HepG2 (cell line): ENCODE data around the gene TBC1D16. TPM values are rescaled to one million over a fixed set of nuclear protein-coding genes. Genes with fewer than 3 reads are reported as not detected.
A peak's percentile ranks its signal among the peaks of the same experiment; 100 is the strongest.

Experiments used
- BCL6 ChIP-seq: IDR thresholded peaks from 2 replicates; pipeline ENCODE4 v1.6.1; 2016; ENCODE audit warnings: missing genetic modification reagents, missing compliant biosample characterization
- ETS1 ChIP-seq: sonication (generic); formaldehyde crosslinking; IDR thresholded peaks from 2 replicates; pipeline ENCODE4 v1.4.0; 2020; ENCODE audit warnings: missing genetic modification reagents
- GATAD2A ChIP-seq: IDR thresholded peaks from 2 replicates; pipeline ENCODE4 v1.6.1; 2016
- HOXA3 ChIP-seq: sonication (generic); formaldehyde crosslinking; IDR thresholded peaks from 2 replicates; pipeline ENCODE4 v1.5.0; 2020; ENCODE audit warnings: missing genetic modification reagents
- KDM5A ChIP-seq: fragments of 200-600 bp; sonication (generic); IDR thresholded peaks from 2 replicates; pipeline ENCODE4 v1.7.0; 2018; ENCODE audit warnings: antibody characterized with exemption, mild to moderate bottlenecking, low read length, borderline replicate concordance
- NCOA5 ChIP-seq: sonication (generic); formaldehyde crosslinking; IDR thresholded peaks from 2 replicates; pipeline ENCODE4 v1.4.0; 2020; ENCODE audit warnings: missing genetic modification reagents
- NR2F1 ChIP-seq, 2 experiments: fragments of 450-650 bp in 1 of 2; formaldehyde crosslinking in 1 of 2; IDR thresholded peaks; 2 replicates each; pipeline versions ENCODE4 v1.5.0 to v1.6.1; 2016 to 2020; ENCODE audit warnings: mild to moderate bottlenecking in 1 of 2, missing compliant biosample characterization in 1 of 2, missing genetic modification reagents in 1 of 2, moderate library complexity in 1 of 2
- PRMT3 ChIP-seq: sonication (generic); formaldehyde crosslinking; IDR thresholded peaks from 2 replicates; pipeline ENCODE4 v1.8.1; 2022; ENCODE audit warnings: low read depth, mild to moderate bottlenecking, moderate library complexity, missing genetic modification reagents, borderline replicate concordance
- SIX1 ChIP-seq: sonication (generic); formaldehyde crosslinking; IDR thresholded peaks from 2 replicates; pipeline ENCODE4 v1.4.0; 2020; ENCODE audit warnings: missing genetic modification reagents, borderline replicate concordance
- SP1 ChIP-seq, 2 experiments: fragments of 450-650 bp in 1 of 2; sonication (generic) in 1 of 2; formaldehyde crosslinking in 1 of 2; IDR thresholded peaks; 2 replicates each; pipeline versions ENCODE4 v1.4.0 to v1.6.1; 2016 to 2020; ENCODE audit warnings: missing genetic modification reagents in 1 of 2
- TBX2 ChIP-seq: sonication (generic); formaldehyde crosslinking; IDR thresholded peaks from 2 replicates; pipeline ENCODE4 v1.5.0; 2020; ENCODE audit warnings: missing genetic modification reagents, mild to moderate bottlenecking, borderline replicate concordance
- TEAD3 ChIP-seq: optimal IDR thresholded peaks from 2 replicates; pipeline ENCODE3; 2016; ENCODE audit warnings: borderline replicate concordance
- TRIM24 ChIP-seq: sonication (generic); formaldehyde crosslinking; IDR thresholded peaks from 2 replicates; pipeline ENCODE4 v1.8.0; 2022; ENCODE audit warnings: mild to moderate bottlenecking, missing genetic modification reagents
- ZGPAT ChIP-seq: IDR thresholded peaks from 2 replicates; pipeline ENCODE4 v1.6.1; 2016; ENCODE audit warnings: mild to moderate bottlenecking
- ZMYM4 ChIP-seq: sonication (generic); formaldehyde crosslinking; IDR thresholded peaks from 2 replicates; pipeline ENCODE4 v1.8.1; 2023; ENCODE audit warnings: mild to moderate bottlenecking, missing genetic modification reagents
- ZNF280B ChIP-seq: sonication (generic); formaldehyde crosslinking; IDR thresholded peaks from 2 replicates; pipeline ENCODE4 v1.5.0; 2020; ENCODE audit warnings: missing genetic modification reagents, mild to moderate bottlenecking, borderline replicate concordance
- ZNF501 ChIP-seq: sonication (generic); formaldehyde crosslinking; IDR thresholded peaks from 2 replicates; pipeline ENCODE4 v1.5.1; 2020; ENCODE audit warnings: mild to moderate bottlenecking, moderate library complexity, missing genetic modification reagents
- ZNF687 ChIP-seq: sonication (generic); formaldehyde crosslinking; IDR thresholded peaks from 2 replicates; pipeline ENCODE4 v1.5.1; 2020; ENCODE audit warnings: mild to moderate bottlenecking, missing genetic modification reagents, moderate library complexity
- ZNF782 ChIP-seq: sonication (generic); formaldehyde crosslinking; IDR thresholded peaks from 2 replicates; pipeline ENCODE4 v1.4.0; 2020; ENCODE audit warnings: missing genetic modification reagents, mild to moderate bottlenecking, borderline replicate concordance
- polyA plus RNA-seq, 8 experiments: library from polyadenylated mRNA; depleted of rRNA in 3 of 8; stranded (reverse) in 7 of 8; unstranded in 1 of 8; fragments of >200 nt; fragmentation: Illumina TruSeq in 4 of 8; extraction: Trizol in 4 of 8; gene quantifications; 2 replicates each; pipeline versions ENCODE4 v1.2.1 to v1.2.3, GENCODE V29; 2011 to 2016; ENCODE audit warnings: low read depth in 4 of 8, missing spikeins in 1 of 8, mixed read lengths in 1 of 8; ENCODE audit not compliant: insufficient read depth in 1 of 8
- total RNA-seq, 5 experiments: library from RNA; depleted of rRNA; stranded (reverse); fragments of >200 nt; fragmentation: Illumina TruSeq; extraction: Trizol; gene quantifications; 2 replicates each; pipeline ENCODE4 v1.2.3, GENCODE V29; 2016; ENCODE audit warnings: low read depth in 1 of 5

Gene TBC1D16
- total and polyA plus RNA-seq, 2 of the 13 experiments (the other 11 are each of a cell fraction or from before 2014, with no cell fraction given) = 14.9 to 24.9 TPM

GRCh38 chr17:79931817-79932309 is 103.8 kb downstream of the TBC1D16 start (continued):
- TF ChIP-seq ETS1 (CRISPR knock-in tag) (no peak), SIX1 (CRISPR knock-in tag) (no peak), PRMT3 (CRISPR knock-in tag) (no peak), ZNF501 (CRISPR knock-in tag) (0 out of 2 replicates have a peak, but pooled peaks have one; percentile 24), SP1 (IDR thresholded peaks at IDR 0.05) (no peak), SP1 (CRISPR knock-in tag; IDR thresholded peaks at IDR 0.05) (0 out of 2 replicates have a peak, but pooled peaks have one; percentile 7), BCL6 (CRISPR knock-in tag) (peak; percentile 29; the same call in 1 of the 2 replicates), NR2F1 (CRISPR knock-in tag; IDR thresholded peaks at IDR 0.05) (peak in 1 of 2 experiments; percentile 38; a peak in 1 of 4 replicates), TRIM24 (CRISPR knock-in tag) (no peak), KDM5A (no peak), NCOA5 (CRISPR knock-in tag) (no peak), ZNF280B (CRISPR knock-in tag) (0 out of 2 replicates have a peak, but pooled peaks have one; percentile 13), ZNF782 (CRISPR knock-in tag) (0 out of 2 replicates have a peak, but pooled peaks have one; percentile 15), HOXA3 (CRISPR knock-in tag) (peak; percentile 51; the same call in 1 of the 2 replicates), ZNF687 (peak; percentile 88), GATAD2A (CRISPR knock-in tag) (peak; percentile 87), TBX2 (CRISPR knock-in tag) (peak; percentile 73), ZMYM4 (CRISPR knock-in tag) (no peak), ZGPAT (CRISPR knock-in tag) (peak; percentile 49; the same call in 1 of the 2 replicates), TEAD3 (peak; percentile 52)
